Fibroblast of upper back skin (primary cell): ENCODE measurements around the gene ERP44.

Experiments used
- DNase-seq: peaks from one replicate; pipeline ENCODE4 v3.0.0-alpha.2; 2013

ERP44 gene

GRCh38 chr9:99929652-99930051 is 169.1 kb downstream of the ERP44 start:
- no peak for DNase-seq
